HCT116 (cell line): ENCODE measurements around the gene PRKG1. TPM values are rescaled to one million over a fixed set of nuclear protein-coding genes. Genes with fewer than 3 reads are reported as not detected.

ENCODE experiments used
- ATAC-seq: fragments of 200-7000 bp; cut with Tn5 transposase; 2 replicates; pipeline ENCODE4 v1.9.1; 2020; ENCODE audit warnings: mild to moderate bottlenecking, moderate library complexity
- BruUV-seq: library from RNA; stranded (reverse); fragments of 400-500 nt; replicated peaks from 2 replicates; lab custom pipeline; 2021; lab: Mats Ljungman, UMichigan
- CTCF ChIA-PET: fragments of 300-600 bp; sonication (Branson Sonifier 250); formaldehyde crosslinking; loops from one replicate; lab custom pipeline; 2021; ENCODE audit warnings: antibody characterized with exemption; lab: Charles Lee
- POLR2A ChIA-PET: fragments of 300-600, 350-600 bp; sonication (Branson Sonifier 250); formaldehyde crosslinking; loops from one replicate; lab custom pipeline; 2021; ENCODE audit warnings: antibody characterized with exemption; lab: Charles Lee
- RAD21 ChIA-PET, 2 experiments: fragments of 300-600 bp; sonication (Branson Sonifier 250); formaldehyde crosslinking; loops; one replicate each; lab custom pipeline; 2023; ENCODE audit warnings: low total read pairs in 2 of 2; ENCODE audit not compliant: uncharacterized antibody in 2 of 2, unreplicated experiment in 2 of 2, low non-redundant PET in 1 of 2; lab: Charles Lee
- DNase-seq: peaks from one replicate; pipeline ENCODE4 v3.0.0-alpha.2; 2010; ENCODE audit warnings: low read depth, low spot score
- H2AFZ ChIP-seq: fragments of 200-600 bp; shearing (Covaris generic), sonication (generic); 2 replicates; pipeline ENCODE4 v1.6.1; 2017; ENCODE audit warnings: low read depth, mixed run types, mixed read lengths, antibody characterized with exemption, low read length; ENCODE audit not compliant: poor library complexity, severe bottlenecking
- H3K27ac ChIP-seq: 2 replicates; pipeline ENCODE4 v1.5.1; 2012; ENCODE audit warnings: low read depth, low read length
- H3K27me3 ChIP-seq: fragments of 200-600 bp; sonication (generic); 2 replicates; pipeline ENCODE4 v1.6.1; 2016; ENCODE audit warnings: mixed run types, low read length, mixed read lengths; ENCODE audit not compliant: insufficient read depth
- H3K36me3 ChIP-seq, 2 experiments: fragments of 200-500 bp in 1 of 2; fragments of 200-600 bp in 1 of 2; sonication (Bioruptor generic) in 1 of 2; sonication (generic) in 1 of 2; 2 replicates each; pipeline versions ENCODE4 v1.5.1 to v1.6.1; 2014 to 2016; ENCODE audit warnings: low read length in 2 of 2, inconsistent platforms in 1 of 2, mixed read lengths in 1 of 2, mixed run types in 1 of 2; ENCODE audit not compliant: insufficient read depth in 2 of 2, control insufficient read depth in 1 of 2
- H3K4me1 ChIP-seq, 2 experiments: fragments of 200-600 bp in 1 of 2; sonication (generic) in 1 of 2; 2 replicates each; pipeline versions ENCODE4 v1.5.1 to v1.6.1; 2012 to 2017; ENCODE audit warnings: low read length in 2 of 2, inconsistent platforms in 1 of 2, mild to moderate bottlenecking in 1 of 2, mixed read lengths in 1 of 2, mixed run types in 1 of 2, moderate library complexity in 1 of 2; ENCODE audit not compliant: insufficient read depth in 2 of 2, control insufficient read depth in 1 of 2
- H3K4me2 ChIP-seq: fragments of 200-600 bp; sonication (generic); 2 replicates; pipeline ENCODE4 v1.6.1; 2017; ENCODE audit warnings: mixed run types, low read length, mixed read lengths
- H3K4me3 ChIP-seq, 2 experiments: fragments of 200-600 bp in 1 of 2; sonication (generic) in 1 of 2; replicated peaks in 1 of 2; 2 replicates each; pipeline ENCODE4 v1.5.1; 2011 to 2016; ENCODE audit warnings: low read length in 2 of 2, control low read depth in 1 of 2, low read depth in 1 of 2, mild to moderate bottlenecking in 1 of 2, mixed read lengths in 1 of 2, mixed run types in 1 of 2
- H3K79me2 ChIP-seq: fragments of 200-600 bp; sonication (generic); 2 replicates; pipeline ENCODE4 v1.6.1; 2017; ENCODE audit warnings: mild to moderate bottlenecking, mixed run types, low read length, moderate library complexity, mixed read lengths; ENCODE audit not compliant: insufficient read depth
- H3K9ac ChIP-seq: fragments of 200-600 bp; sonication (generic); 2 replicates; pipeline ENCODE4 v1.6.1; 2016; ENCODE audit warnings: low read length, mixed read lengths
- H3K9me2 ChIP-seq: fragments of 200-600 bp; sonication (generic), shearing (Covaris generic); 2 replicates; pipeline ENCODE4 v1.6.1; 2017; ENCODE audit warnings: mixed run types, mild to moderate bottlenecking, moderate library complexity; ENCODE audit not compliant: insufficient read depth
- H3K9me3 ChIP-seq, 2 experiments: fragments of 200-500 bp in 1 of 2; fragments of 200-600 bp in 1 of 2; sonication (Bioruptor generic) in 1 of 2; sonication (generic) in 1 of 2; 2 replicates each; pipeline ENCODE4 v1.6.1; 2014 to 2017; ENCODE audit warnings: low read length in 2 of 2, mixed read lengths in 2 of 2, inconsistent platforms in 1 of 2, low read depth in 1 of 2, mild to moderate bottlenecking in 1 of 2, mixed run types in 1 of 2, moderate library complexity in 1 of 2; ENCODE audit not compliant: control insufficient read depth in 1 of 2, insufficient read depth in 1 of 2
- H4K20me1 ChIP-seq: fragments of 200-600 bp; sonication (generic), shearing (Covaris generic); 2 replicates; pipeline ENCODE4 v1.6.1; 2017; ENCODE audit warnings: mixed run types, mild to moderate bottlenecking, moderate library complexity; ENCODE audit not compliant: insufficient read depth
- CBX3 ChIP-seq: IDR thresholded peaks from 2 replicates; pipeline ENCODE4 v1.6.1; 2012; ENCODE audit warnings: low read depth
- CEBPB ChIP-seq: IDR thresholded peaks from 2 replicates; pipeline ENCODE4 v1.6.1; 2012; ENCODE audit warnings: low read depth
- CTCF ChIP-seq, 3 experiments: fragments of 200-600 bp in 1 of 3; sonication (generic) in 1 of 3; IDR thresholded peaks in 2 of 3; conservative IDR thresholded peaks in 1 of 3; 2 replicates each; pipeline ENCODE4 v1.5.1; 2012 to 2017; ENCODE audit warnings: low read depth in 2 of 3, low read length in 2 of 3, antibody characterized with exemption in 1 of 3, borderline replicate concordance in 1 of 3, control low read depth in 1 of 3, mild to moderate bottlenecking in 1 of 3, mixed read lengths in 1 of 3, mixed run types in 1 of 3, moderate library complexity in 1 of 3; ENCODE audit not compliant: insufficient read depth in 1 of 3
- EGR1 ChIP-seq: IDR thresholded peaks from 2 replicates; pipeline ENCODE4 v1.6.1; 2012; ENCODE audit warnings: low read depth
- ELF1 ChIP-seq: IDR thresholded peaks from 2 replicates; pipeline ENCODE4 v1.6.1; 2012; ENCODE audit warnings: low read depth, borderline replicate concordance
- EZH2phosphoT487 ChIP-seq: fragments of 200-600 bp; IDR thresholded peaks from 2 replicates; pipeline ENCODE4 v1.6.1; 2018; ENCODE audit warnings: antibody characterized with exemption, borderline replicate concordance
- FOSL1 ChIP-seq: IDR thresholded peaks from 2 replicates; pipeline ENCODE4 v1.6.1; 2012; ENCODE audit warnings: low read depth
- JUND ChIP-seq: IDR thresholded peaks from 2 replicates; pipeline ENCODE4 v1.6.1; 2012
- MAX ChIP-seq: IDR thresholded peaks from 2 replicates; pipeline ENCODE4 v1.6.1; 2012
- POLR2A ChIP-seq: IDR thresholded peaks from 2 replicates; pipeline ENCODE4 v1.7.0; 2011; ENCODE audit warnings: borderline replicate concordance; ENCODE audit not compliant: insufficient read depth, insufficient read length; ENCODE audit errors: extremely low read depth
- POLR2AphosphoS5 ChIP-seq: IDR thresholded peaks from 2 replicates; pipeline ENCODE4 v1.6.1; 2011; ENCODE audit warnings: mild to moderate bottlenecking, low read depth, low read length, moderate library complexity
- SIN3A ChIP-seq: IDR thresholded peaks from 2 replicates; pipeline ENCODE4 v1.6.1; 2012; ENCODE audit warnings: low read depth
- SP1 ChIP-seq: IDR thresholded peaks from 2 replicates; pipeline ENCODE4 v1.6.1; 2012; ENCODE audit warnings: low read depth
- SRF ChIP-seq: IDR thresholded peaks from 2 replicates; pipeline ENCODE4 v1.6.1; 2012; ENCODE audit warnings: low read depth
- ZBTB33 ChIP-seq: IDR thresholded peaks from 2 replicates; pipeline ENCODE4 v1.6.1; 2011; ENCODE audit warnings: mild to moderate bottlenecking, low read length, moderate library complexity; ENCODE audit not compliant: insufficient replicate concordance; ENCODE audit errors: extremely low read depth
- intact Hi-C: fragments of 100-400 bp; cut with micrococcal nuclease; formaldehyde crosslinking; loops from 2 replicates; pipeline ENCODE4 v1.10.0; 2022
- total RNA-seq: library from RNA; stranded (reverse); gene quantifications from one replicate; pipeline ENCODE4 v1.2.1, GENCODE V29; 2021; ENCODE audit not compliant: unreplicated experiment
- TF ChIP-seq, protein P1 (sequence below): IDR thresholded peaks from 2 replicates; pipeline ENCODE4 v1.6.1; 2012; ENCODE audit warnings: low read depth

PRKG1 gene
- total RNA-seq, 1 experiment from 2014 or later: 1.4 TPM

GRCh38 chr10:51313251-51313650, 239.0 kb downstream of the PRKG1 start:
- no peak overlapping the region for H3K27ac ChIP-seq
- no peak for DNase-seq
- H2AFZ ChIP-seq: no peak overlapping the region
- TF ChIP-seq EGR1 (no peak), MAX (no peak), ELF1 (no peak), POLR2AphosphoS5 (no peak), SP1 (no peak), SRF (no peak), CTCF (IDR thresholded peaks at IDR 0.05 in 2 of 3, conservative IDR thresholded peaks at IDR 0.05 in 1 of 3; ENCODE audit: borderline replicate concordance in 1 of 3, insufficient read depth in 1 of 3, low read depth in 2 of 3, low read length in 2 of 3) (no peak), JUND (no peak), EZH2phosphoT487 (no peak), FOSL1 (no peak), CBX3 (no peak), SIN3A (no peak), ZBTB33 (no peak), CEBPB (no peak), POLR2A (no peak)
- TF ChIP-seq, protein P1, sequence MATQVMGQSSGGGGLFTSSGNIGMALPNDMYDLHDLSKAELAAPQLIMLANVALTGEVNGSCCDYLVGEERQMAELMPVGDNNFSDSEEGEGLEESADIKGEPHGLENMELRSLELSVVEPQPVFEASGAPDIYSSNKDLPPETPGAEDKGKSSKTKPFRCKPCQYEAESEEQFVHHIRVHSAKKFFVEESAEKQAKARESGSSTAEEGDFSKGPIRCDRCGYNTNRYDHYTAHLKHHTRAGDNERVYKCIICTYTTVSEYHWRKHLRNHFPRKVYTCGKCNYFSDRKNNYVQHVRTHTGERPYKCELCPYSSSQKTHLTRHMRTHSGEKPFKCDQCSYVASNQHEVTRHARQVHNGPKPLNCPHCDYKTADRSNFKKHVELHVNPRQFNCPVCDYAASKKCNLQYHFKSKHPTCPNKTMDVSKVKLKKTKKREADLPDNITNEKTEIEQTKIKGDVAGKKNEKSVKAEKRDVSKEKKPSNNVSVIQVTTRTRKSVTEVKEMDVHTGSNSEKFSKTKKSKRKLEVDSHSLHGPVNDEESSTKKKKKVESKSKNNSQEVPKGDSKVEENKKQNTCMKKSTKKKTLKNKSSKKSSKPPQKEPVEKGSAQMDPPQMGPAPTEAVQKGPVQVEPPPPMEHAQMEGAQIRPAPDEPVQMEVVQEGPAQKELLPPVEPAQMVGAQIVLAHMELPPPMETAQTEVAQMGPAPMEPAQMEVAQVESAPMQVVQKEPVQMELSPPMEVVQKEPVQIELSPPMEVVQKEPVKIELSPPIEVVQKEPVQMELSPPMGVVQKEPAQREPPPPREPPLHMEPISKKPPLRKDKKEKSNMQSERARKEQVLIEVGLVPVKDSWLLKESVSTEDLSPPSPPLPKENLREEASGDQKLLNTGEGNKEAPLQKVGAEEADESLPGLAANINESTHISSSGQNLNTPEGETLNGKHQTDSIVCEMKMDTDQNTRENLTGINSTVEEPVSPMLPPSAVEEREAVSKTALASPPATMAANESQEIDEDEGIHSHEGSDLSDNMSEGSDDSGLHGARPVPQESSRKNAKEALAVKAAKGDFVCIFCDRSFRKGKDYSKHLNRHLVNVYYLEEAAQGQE: no peak
- H3K36me3 ChIP-seq: no peaks in the 10 kb centered on the region
- H3K27me3 ChIP-seq: peaks cover 11% of the 10 kb centered on the region; the same call in 1 of the 2 replicates
- CTCF ChIA-PET: no interaction called here
- H4K20me1 ChIP-seq: no peaks in the 10 kb centered on the region
- H3K79me2 ChIP-seq: no peaks in the 10 kb centered on the region
- RAD21 ChIA-PET: no interaction called here
- H3K9me2 ChIP-seq: no peaks in the 10 kb centered on the region; the same call in 1 of the 2 replicates
- intact Hi-C loops: no loop called here
- no peak overlapping the region for H3K4me2 ChIP-seq
- no peak overlapping the region for H3K4me3 ChIP-seq
- H3K9ac ChIP-seq: no peak overlapping the region
- no peaks in the 10 kb centered on the region for H3K9me3 ChIP-seq
- H3K4me1 ChIP-seq: no peaks in the 10 kb centered on the region
- POLR2A ChIA-PET: no interaction called here
- no TSS peak for BruUV-seq
- no peak for ATAC-seq
